Parathyroid adenoma (tissue), 2 donors: ENCODE data around the gene SCYGR4.

Experiments used
- H2AFZ ChIP-seq: fragments of 300-600 bp; sonication (generic); one replicate; pipeline ENCODE4 v1.7.0; 2017; ENCODE audit warnings: antibody characterized with exemption, mild to moderate bottlenecking
- H3K27ac ChIP-seq: fragments of 300-600 bp; sonication (generic); one replicate; pipeline ENCODE4 v1.7.0; 2017
- H3K27me3 ChIP-seq: fragments of 300-600 bp; sonication (generic); one replicate; pipeline ENCODE4 v1.7.0; 2017; ENCODE audit warnings: low read length; ENCODE audit not compliant: control insufficient read depth, insufficient read depth
- H3K36me3 ChIP-seq: fragments of 300-600 bp; sonication (generic); one replicate; pipeline ENCODE4 v1.7.0; 2017; ENCODE audit warnings: low read length; ENCODE audit not compliant: control insufficient read depth, insufficient read depth
- H3K4me1 ChIP-seq: fragments of 300-600 bp; sonication (generic); one replicate; pipeline ENCODE4 v1.7.0; 2017; ENCODE audit warnings: control low read depth
- H3K4me2 ChIP-seq: fragments of 300-600 bp; sonication (generic); one replicate; pipeline ENCODE4 v1.7.0; 2017; ENCODE audit warnings: low read length
- H3K4me3 ChIP-seq: fragments of 300-600 bp; sonication (generic); one replicate; pipeline ENCODE4 v1.7.0; 2017; ENCODE audit warnings: low read depth, low read length
- H3K79me2 ChIP-seq: fragments of 300-600 bp; sonication (generic); one replicate; pipeline ENCODE4 v1.7.0; 2017; ENCODE audit warnings: control low read depth
- H3K9ac ChIP-seq: fragments of 300-600 bp; sonication (generic); one replicate; pipeline ENCODE4 v1.7.0; 2017; ENCODE audit warnings: mild to moderate bottlenecking
- H3K9me3 ChIP-seq: fragments of 300-600 bp; sonication (generic); one replicate; pipeline ENCODE4 v1.7.0; 2017; ENCODE audit warnings: low read length; ENCODE audit not compliant: control insufficient read depth
- TF ChIP-seq, protein P1 (sequence below): fragments of 300-600 bp; sonication (generic); IDR thresholded peaks from one replicate; pipeline ENCODE4 v1.7.0; 2017; ENCODE audit warnings: antibody characterized with exemption, mild to moderate bottlenecking
- donor health status: primary hyperparathyroidism.

SCYGR4 gene

DNA sequence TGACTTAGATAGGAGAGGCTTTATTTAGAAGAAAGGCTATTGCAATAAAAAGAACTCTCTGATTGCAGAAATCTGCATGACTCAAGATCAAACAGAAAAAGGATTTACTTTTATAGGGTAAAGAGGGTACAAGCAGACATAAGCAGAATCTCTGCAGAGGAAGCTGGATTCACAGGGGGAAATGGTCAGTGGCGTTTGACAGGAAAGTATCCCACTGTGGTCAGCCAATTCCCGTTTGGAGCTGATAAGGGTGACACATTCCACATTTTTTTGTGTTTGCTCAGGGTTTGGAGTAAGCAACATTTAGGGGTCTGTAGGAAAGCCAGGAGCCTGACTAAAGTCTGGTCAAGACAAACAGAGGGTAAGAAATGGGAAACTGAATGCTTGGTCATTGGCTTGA lies 25.4 kb downstream of the SCYGR4 start:
- TF ChIP-seq, protein P1, sequence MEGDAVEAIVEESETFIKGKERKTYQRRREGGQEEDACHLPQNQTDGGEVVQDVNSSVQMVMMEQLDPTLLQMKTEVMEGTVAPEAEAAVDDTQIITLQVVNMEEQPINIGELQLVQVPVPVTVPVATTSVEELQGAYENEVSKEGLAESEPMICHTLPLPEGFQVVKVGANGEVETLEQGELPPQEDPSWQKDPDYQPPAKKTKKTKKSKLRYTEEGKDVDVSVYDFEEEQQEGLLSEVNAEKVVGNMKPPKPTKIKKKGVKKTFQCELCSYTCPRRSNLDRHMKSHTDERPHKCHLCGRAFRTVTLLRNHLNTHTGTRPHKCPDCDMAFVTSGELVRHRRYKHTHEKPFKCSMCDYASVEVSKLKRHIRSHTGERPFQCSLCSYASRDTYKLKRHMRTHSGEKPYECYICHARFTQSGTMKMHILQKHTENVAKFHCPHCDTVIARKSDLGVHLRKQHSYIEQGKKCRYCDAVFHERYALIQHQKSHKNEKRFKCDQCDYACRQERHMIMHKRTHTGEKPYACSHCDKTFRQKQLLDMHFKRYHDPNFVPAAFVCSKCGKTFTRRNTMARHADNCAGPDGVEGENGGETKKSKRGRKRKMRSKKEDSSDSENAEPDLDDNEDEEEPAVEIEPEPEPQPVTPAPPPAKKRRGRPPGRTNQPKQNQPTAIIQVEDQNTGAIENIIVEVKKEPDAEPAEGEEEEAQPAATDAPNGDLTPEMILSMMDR: no peak

DNA sequence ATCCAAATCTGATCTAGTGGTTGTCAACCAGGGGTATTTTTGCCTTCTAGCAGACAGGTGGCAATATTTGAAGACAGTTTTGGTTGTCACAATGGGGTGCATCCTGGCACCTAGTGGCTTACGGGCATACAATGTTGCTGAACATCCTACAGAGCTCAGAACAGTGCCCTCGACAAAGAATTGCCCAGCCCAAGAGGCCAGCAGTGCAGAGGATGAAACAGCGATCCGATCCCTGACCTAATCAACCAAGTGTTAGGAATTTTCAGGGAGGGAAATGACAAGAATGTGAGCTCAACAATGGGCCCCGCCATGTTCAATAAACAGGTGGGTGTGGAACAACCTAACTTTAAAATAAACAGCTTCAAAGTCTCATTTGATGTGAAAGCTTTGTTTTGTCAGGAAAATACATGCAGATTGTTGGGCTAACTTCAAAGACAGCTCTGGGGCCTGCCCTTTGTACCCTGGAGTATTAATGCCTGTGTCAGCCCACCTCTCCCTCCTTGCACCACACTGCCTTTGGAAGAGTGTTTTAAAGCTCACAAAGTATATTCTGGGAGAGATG lies 26.8 kb downstream of the SCYGR4 start:
- Histone ChIP-seq H3K4me3 (no peak overlapping the region), H2AFZ (no peak overlapping the region), H3K36me3 (no peaks in the 10 kb centered on the region), H3K79me2 (no peaks in the 10 kb centered on the region), H3K4me2 (no peak overlapping the region), H3K9me3 (no peaks in the 10 kb centered on the region), H3K4me1 (no peaks in the 10 kb centered on the region), H3K9ac (no peak overlapping the region), H3K27me3 (no peaks in the 10 kb centered on the region), H3K27ac (no peak overlapping the region)
- TF ChIP-seq, protein P1: no peak

More for the DNA sequence above, 25.4 kb downstream of the SCYGR4 start:
- H3K9me3 ChIP-seq: no peaks in the 10 kb centered on the region
- no peak overlapping the region for H3K9ac ChIP-seq
- H3K4me2 ChIP-seq: no peak overlapping the region
- H3K27ac ChIP-seq: no peak overlapping the region
- H3K4me1 ChIP-seq: no peaks in the 10 kb centered on the region
- no peaks in the 10 kb centered on the region for H3K36me3 ChIP-seq
- no peak overlapping the region for H2AFZ ChIP-seq
- no peak overlapping the region for H3K4me3 ChIP-seq
- no peaks in the 10 kb centered on the region for H3K79me2 ChIP-seq
- no peaks in the 10 kb centered on the region for H3K27me3 ChIP-seq

DNA sequence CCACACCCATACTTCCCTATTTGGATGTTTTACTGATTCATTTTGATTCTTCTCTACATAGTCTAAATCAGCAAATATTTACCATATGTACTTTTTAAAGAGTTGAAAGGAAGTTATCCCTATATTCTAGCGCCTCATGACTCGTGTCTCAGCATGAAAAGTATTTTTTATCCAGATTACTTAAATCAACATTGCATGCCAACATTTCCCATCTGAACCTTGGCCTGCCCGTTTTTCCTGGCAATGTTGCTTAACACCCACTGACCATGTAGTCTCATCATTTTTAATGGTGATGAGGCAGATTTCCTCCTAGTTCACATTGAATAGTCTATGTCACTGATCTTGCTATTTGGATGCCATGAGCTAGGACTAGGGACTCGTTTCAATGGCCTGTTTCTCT lies 36.1 kb downstream of the SCYGR4 start:
- TF ChIP-seq, protein P1: no peak
- Histone ChIP-seq H3K79me2 (no peaks in the 10 kb centered on the region), H2AFZ (no peak overlapping the region), H3K9ac (no peak overlapping the region), H3K4me2 (no peak overlapping the region), H3K9me3 (no peaks in the 10 kb centered on the region), H3K4me3 (no peak overlapping the region), H3K27me3 (no peaks in the 10 kb centered on the region), H3K4me1 (no peaks in the 10 kb centered on the region), H3K27ac (no peak overlapping the region), H3K36me3 (no peaks in the 10 kb centered on the region)

DNA sequence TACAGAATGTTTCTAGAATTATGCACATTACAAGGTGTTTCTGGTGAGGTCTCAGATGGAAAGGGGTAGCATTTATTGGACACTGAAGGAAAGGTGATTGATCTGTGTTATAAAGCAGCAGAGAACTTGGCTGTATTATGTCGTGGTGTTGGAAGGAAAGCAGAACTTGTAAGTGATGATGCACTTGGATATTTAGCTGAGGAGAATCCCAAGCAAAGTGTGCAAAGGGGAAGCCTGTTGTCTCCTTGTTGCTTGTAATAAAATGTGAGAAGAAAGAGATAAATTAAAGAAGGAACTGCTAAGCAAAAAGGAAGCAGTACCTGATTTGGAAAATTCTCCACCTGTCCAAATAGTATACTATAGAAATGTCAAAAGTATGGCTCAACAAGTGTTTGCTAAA lies 37.1 kb downstream of the SCYGR4 start:
- H2AFZ ChIP-seq: no peak overlapping the region
- H3K4me3 ChIP-seq: no peak overlapping the region
- no peaks in the 10 kb centered on the region for H3K9me3 ChIP-seq
- H3K27me3 ChIP-seq: no peaks in the 10 kb centered on the region
- H3K4me1 ChIP-seq: no peaks in the 10 kb centered on the region
- no peaks in the 10 kb centered on the region for H3K36me3 ChIP-seq
- H3K4me2 ChIP-seq: no peak overlapping the region
- H3K9ac ChIP-seq: no peak overlapping the region
- H3K79me2 ChIP-seq: no peaks in the 10 kb centered on the region
- TF ChIP-seq, protein P1: no peak
- no peak overlapping the region for H3K27ac ChIP-seq

DNA sequence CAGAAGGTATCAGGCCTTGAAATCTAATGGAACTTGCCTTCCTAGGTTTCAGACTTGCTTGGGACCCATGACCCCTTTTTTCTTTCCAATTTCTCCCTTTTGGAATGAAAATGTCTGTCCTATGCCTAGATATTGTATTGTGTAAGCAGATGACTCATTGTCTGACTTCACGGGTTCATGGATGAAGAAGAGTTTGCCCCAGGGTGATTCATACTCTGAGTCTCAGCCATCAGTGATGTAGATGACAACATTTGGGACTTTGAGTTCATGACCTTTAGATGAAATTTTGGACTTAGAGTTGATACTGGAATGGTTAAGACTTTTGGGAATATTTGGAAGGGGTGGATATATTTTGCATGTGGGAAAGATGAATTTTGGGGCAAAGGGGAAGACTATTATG lies 38.2 kb downstream of the SCYGR4 start:
- no peak overlapping the region for H3K9ac ChIP-seq
- H2AFZ ChIP-seq: no peak overlapping the region
- no peaks in the 10 kb centered on the region for H3K79me2 ChIP-seq
- no peak overlapping the region for H3K4me2 ChIP-seq
- no peaks in the 10 kb centered on the region for H3K27me3 ChIP-seq
- TF ChIP-seq, protein P1: no peak
- H3K9me3 ChIP-seq: no peaks in the 10 kb centered on the region
- H3K4me3 ChIP-seq: no peak overlapping the region
- H3K4me1 ChIP-seq: no peaks in the 10 kb centered on the region
- no peak overlapping the region for H3K27ac ChIP-seq
- H3K36me3 ChIP-seq: no peaks in the 10 kb centered on the region
